Subcutaneous adipose tissue (tissue), 4 donors: Measurements from ENCODE around the gene CC2D1A. TPM values are rescaled to one million over a fixed set of nuclear protein-coding genes. Genes with fewer than 3 reads are reported as not detected.

Experiments
- CTCF ChIP-seq: fragments of 450-650 bp; IDR thresholded peaks from one replicate; pipeline ENCODE4 v1.5.1; 2016; ENCODE audit warnings: low read depth, mild to moderate bottlenecking, control low read depth, antibody characterized with exemption, moderate library complexity
- total RNA-seq, 4 donors: library from RNA; depleted of rRNA; stranded (reverse); fragments of >200 nt; gene quantifications; one replicate each; pipeline ENCODE4 v1.1.0, GENCODE V29; 2016

CC2D1A gene
- total RNA-seq, 4 donors from 2014 or later = 15.2 to 36.2 (median 16.5) TPM

GRCh38 chr19:13959962-13960862 lies 54.2 kb downstream of the CC2D1A start:
- no peak for TF ChIP-seq CTCF

DNA sequence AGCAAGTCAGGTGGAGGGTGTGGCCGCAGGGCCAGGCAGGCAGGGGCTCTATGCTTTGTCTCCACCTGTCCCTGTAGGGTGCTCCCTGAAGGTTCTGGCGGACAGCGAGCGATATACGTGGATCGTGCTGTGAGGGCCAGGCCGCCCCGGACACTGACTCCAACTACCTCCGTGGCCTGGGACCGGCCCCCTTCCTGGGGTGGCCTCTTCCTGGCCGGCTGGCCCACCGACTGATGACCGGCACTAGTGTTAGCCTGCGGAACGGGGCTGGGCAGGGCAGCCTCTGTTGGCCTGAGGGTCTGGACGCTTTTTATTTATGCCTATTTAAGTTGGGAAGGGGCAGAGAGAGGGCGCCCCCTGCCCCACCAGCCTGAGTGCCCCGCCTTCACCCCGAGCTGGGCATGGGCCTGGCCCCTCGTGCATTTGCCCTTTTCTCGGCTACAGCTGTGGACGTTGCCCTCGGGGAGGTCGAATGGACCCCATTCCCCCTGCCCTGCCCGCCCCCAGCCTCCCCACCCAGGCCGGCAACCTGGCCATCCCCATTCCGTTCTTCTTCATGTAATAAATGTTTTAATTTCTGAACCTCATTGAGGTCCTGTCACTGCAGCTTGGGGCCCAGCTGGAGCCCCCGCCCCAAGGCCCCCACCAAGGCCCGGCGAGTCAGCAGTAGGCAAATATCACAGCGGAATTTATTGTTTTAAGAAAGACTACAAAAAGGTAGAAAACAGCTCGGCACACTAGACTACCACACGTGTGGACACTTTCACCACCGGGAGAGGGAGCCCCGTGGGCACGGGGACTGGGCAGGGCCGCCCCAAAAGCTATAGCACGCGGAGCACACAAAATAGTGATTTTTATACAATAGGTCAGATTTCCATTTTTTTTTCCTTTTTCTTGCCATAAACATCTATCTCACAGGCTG lies 55.1 kb downstream of the CC2D1A start:
- TF ChIP-seq CTCF = no peak

DNA sequence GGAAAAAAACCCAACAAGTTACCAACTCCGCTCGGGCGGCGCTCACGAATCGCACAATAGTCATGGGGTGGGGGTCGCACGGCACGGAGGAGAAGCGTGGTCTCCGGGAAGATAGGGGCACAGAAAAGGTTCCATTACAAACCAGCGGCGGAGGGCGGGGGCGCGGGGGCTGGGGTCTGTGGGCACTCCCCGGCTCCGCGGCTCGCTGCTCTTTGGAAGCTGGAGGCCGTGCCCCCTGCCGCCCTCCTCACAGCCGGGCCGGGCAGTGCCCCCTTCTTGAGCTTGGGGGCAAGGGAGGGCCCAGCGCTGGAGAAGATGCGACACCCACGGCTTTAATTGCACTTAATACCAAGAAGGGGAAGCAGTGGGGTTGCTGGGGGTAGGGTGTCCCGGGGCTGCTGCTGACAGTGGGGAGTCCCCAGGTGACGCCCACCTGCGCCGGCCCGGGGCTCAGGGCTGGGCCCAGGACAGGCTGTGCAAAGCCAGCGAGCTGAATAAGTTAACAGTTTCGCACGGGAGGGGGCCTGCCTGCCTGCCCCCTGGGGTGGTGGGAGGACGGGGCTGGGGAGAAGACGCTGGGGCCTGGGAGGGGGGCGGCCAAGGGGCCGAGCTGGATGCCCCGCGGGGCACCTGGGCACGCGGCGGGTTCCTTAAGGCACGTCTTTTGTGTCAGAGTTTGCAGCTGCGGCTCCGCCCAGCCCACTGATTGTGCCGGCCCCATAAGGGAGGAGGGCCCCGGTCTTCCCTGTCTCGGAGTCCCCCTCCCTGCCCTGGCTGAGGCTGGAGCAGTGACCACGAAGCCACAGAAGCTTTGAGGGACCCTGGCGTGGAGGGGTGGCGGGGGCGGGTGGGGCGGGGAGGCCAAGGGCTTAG lies 56.1 kb downstream of the CC2D1A start:
- TF ChIP-seq CTCF = no peak

DNA sequence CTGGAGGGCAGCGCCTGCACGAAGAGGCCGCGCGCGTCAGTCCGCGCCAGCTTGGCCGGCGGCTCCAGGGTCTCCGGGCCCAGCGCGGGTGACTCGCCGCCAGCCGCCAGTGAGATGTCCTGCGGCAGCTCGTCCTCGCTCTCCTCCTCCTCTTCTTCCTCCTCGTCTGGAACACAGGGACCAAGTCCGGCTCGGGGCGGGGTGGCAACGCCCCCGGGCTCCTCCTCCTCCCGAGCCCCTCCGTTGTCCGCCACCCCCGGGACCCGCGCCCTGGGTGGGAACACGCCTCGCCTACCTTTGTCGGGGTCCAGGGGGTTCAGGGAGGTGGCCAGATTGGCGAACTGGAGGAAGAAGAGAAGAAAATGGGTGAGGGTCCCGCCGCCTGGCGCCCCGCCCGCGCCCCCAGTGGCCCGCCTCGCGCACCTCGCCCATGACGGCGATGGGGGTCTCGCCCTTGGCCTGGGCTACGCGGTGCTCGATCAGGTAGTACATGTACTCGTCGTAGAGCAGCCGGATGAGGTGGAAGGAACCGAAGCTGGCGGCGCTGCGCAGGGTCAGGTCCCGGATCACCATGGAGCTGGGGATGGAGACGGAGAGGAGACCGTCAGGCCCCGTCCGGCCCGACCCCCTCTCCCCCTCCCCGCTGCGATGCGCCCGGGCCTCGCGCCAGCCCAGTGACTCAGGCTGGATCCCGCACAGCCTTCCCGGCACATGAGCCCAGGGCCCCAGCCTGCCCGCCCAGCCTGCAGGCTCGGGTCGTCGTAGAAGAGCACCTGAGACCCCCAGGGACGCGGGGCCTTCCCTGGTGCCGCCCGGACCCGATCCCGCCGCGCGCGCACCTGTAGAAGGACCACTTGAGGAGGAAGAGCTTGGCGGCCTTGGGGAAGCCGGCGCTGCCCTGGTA lies 57.0 kb downstream of the CC2D1A start:
- no peak for TF ChIP-seq CTCF

- TF ChIP-seq CTCF = no peak
These were observed 57.7 kb downstream of the CC2D1A start for GRCh38 chr19:13963603-13964105.

DNA sequence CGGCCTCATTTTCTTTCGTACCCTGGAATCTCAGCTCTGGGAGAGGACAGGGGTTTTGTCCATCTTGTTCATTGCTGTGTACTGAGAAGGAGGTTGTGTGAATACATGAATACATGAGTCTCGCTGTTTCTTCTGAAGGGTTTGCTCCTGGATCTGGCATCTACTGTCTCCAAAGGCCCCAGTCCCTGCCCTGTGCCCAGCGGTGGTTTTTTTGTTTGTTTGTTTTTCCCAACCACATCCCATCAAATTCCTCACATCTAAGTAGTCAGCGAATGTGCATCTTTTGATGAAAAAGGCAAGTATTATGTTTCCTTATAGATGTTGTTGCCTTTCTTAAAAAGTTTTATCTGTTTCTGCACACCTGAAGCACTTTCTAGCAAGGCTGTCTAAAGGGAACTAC lies 58.8 kb downstream of the CC2D1A start:
- TF ChIP-seq CTCF = no peak
